Measurements from ENCODE around the gene FRYL. TPM values are rescaled to one million over a fixed set of nuclear protein-coding genes. Genes with fewer than 3 reads are reported as not detected.
"Not testable (repeated sequence)": the region's sequence is repeated elsewhere in the genome, so short reads cannot be mapped to it uniquely, and the experiment has no call there.

FRYL gene
- total RNA-seq, result 10 to 100 TPM; 44.8 to 54.2 TPM

DNA sequence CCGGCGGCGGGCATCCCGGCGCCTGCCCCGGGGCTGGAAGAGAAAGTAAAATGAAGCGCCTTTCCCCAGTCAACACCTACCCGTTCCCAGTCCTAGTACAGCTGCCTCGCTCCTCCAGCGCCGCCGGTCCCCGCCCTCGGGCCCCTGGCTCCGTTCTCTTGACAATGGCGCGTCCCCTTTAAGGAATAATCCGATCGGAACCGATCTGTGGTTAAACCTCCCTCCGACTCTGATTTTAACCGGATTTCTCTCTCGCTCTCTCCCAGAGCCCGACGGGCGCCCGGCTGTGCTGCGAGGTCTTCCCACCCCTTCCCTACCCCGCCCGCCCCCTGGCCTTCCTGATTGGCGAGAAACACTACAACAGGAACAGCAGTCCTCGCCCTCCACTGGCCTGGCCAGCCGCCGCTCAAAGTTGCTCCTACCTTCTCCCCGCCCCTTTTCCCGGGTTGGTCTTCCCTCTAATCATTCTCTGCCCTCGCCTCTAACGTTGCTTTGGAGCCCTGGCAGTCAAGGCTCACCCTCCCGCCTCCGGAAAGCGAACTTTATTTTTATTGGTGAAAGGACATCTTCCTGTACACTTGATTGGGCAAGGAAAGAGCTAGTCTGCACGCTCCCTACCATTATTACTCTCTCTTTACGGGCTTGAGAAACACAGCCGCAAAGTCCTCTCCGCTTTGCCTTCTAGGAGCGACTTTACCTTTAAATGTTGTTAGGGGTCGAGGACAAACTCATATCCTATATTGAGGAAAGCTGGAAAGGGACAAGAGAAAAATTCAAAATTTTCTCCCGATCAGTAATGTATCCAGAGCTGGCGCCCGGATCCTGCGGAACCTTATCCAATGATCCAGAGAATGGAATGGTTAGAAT, at the start of gene FRYL:
FRYL (minus strand) TSS at position 282 of the 867 bp plus-strand sequence. CDS start 145,869 bp downstream, outside the sequence.
- DNase-seq, result peak; percentile 100
- Mint-ChIP-seq H3K27ac (peak within 1 kb of the TSS; percentile 98), H3K4me1 (ENCODE audit: low read depth) (peaks cover 40% of the 10 kb centered on the region), H3K4me3 (peak within 1 kb of the TSS; percentile 92), H3K36me3 (ENCODE audit: low read depth) (peaks cover 1% of the 10 kb centered on the region), H3K27me3 (ENCODE audit: low read depth) (no peaks in the 10 kb centered on the region), H3K9me3 (no peaks in the 10 kb centered on the region)
- CTCF ChIA-PET, result interaction anchor here (0.7 to 4.6 kb wide), 6 partner anchors 11 to 238 kb away, joined by 3 to 22 read pairs (median 4); partner anchors contain the start of genes OCIAD1 and OCIAD2
- intact Hi-C loops (cut with micrococcal nuclease), result loop anchor here (1.0 to 5.0 kb wide), 13 partner anchors 51 to 743 kb away; partner anchors contain the start of genes OCIAD1, SLAIN2 and TEC

GRCh38 chr4:48827622-48828021, 47.5 kb upstream of the FRYL start:
- peaks cover 6% of the 10 kb centered on the region for H3K27me3 Mint-ChIP-seq (ENCODE audit: low read depth)
- CTCF ChIA-PET, result interaction anchor here (0.6 to 1.2 kb wide), 3 partner anchors 9 to 79 kb away, joined by 3 to 4 read pairs (median 3); partner anchors contain the start of gene OCIAD2
- no peaks in the 10 kb centered on the region for H3K9me3 Mint-ChIP-seq
- peaks cover 15% of the 10 kb centered on the region for H3K4me1 Mint-ChIP-seq (ENCODE audit: low read depth)
- H3K4me3 Mint-ChIP-seq, result no peak overlapping the region
- intact Hi-C loops (cut with micrococcal nuclease), result no loop called here
- H3K27ac Mint-ChIP-seq, result no peak overlapping the region
- DNase-seq, result no peak
- H3K36me3 Mint-ChIP-seq (ENCODE audit: low read depth), result no peaks in the 10 kb centered on the region

DNA sequence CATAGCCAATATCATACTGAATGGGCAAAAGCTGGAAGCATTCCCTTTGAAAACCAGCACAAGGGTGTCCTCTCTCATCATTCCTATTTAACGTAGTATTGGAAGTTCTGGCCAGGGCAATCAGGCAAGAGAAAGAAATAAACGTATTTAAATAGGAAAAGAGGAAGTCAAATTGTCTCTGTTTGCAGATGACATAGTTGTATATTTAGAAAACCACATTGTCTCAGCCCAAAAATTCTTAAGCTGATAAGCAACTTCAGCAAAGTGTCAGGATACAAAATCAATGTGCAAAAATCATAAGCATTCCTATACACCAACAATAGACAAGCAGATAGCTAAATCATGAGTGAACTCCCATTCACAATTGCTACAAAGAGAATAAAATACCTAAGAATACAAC, 41.4 kb upstream of the FRYL start:
- CTCF ChIA-PET, result interaction anchor here (1.1 kb wide), 1 partner anchor 243 kb away, joined by 4 read pairs; no protein-coding TSS in a partner anchor
- H3K4me3 Mint-ChIP-seq; H3K27ac Mint-ChIP-seq; H3K36me3 Mint-ChIP-seq (ENCODE audit: low read depth); DNase-seq; H3K9me3 Mint-ChIP-seq; intact Hi-C loops (cut with micrococcal nuclease); H3K4me1 Mint-ChIP-seq (ENCODE audit: low read depth); H3K27me3 Mint-ChIP-seq (ENCODE audit: low read depth): not testable (repeated sequence)

GRCh38 chr4:48816971-48817370, 36.9 kb upstream of the FRYL start:
- H3K27me3 Mint-ChIP-seq (ENCODE audit: low read depth), result no peaks in the 10 kb centered on the region
- H3K4me3 Mint-ChIP-seq, result no peak overlapping the region
- intact Hi-C loops (cut with micrococcal nuclease), result no loop called here
- CTCF ChIA-PET, result no interaction called here
- no peak for DNase-seq
- H3K27ac Mint-ChIP-seq, result no peak overlapping the region
- H3K9me3 Mint-ChIP-seq, result peaks cover 4% of the 10 kb centered on the region
- H3K4me1 Mint-ChIP-seq (ENCODE audit: low read depth), result peaks cover 5% of the 10 kb centered on the region
- no peaks in the 10 kb centered on the region for H3K36me3 Mint-ChIP-seq (ENCODE audit: low read depth)

DNA sequence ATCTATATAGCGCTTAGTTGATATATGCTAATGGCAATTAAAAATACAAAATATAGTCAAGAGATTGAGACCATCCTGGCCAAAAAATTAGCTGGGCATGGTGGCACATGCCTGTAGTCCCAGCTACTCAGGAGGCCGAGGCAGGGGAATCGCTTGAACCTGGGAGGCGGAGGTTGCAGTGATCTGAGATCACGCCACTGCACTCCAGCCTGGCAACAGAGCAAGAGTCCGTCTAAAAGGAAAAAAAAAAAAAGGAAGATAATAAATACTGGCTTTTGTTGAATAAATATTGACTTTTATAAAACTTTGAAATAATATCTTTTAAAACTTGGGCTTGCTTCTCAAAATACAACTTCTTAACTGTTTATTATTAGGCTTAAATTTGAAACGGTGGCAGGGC, 36.2 kb upstream of the FRYL start:
- H3K4me3 Mint-ChIP-seq; H3K9me3 Mint-ChIP-seq; DNase-seq; H3K27me3 Mint-ChIP-seq (ENCODE audit: low read depth); H3K27ac Mint-ChIP-seq; H3K36me3 Mint-ChIP-seq (ENCODE audit: low read depth); intact Hi-C loops (cut with micrococcal nuclease); H3K4me1 Mint-ChIP-seq (ENCODE audit: low read depth); CTCF ChIA-PET: not testable (repeated sequence)

DNA sequence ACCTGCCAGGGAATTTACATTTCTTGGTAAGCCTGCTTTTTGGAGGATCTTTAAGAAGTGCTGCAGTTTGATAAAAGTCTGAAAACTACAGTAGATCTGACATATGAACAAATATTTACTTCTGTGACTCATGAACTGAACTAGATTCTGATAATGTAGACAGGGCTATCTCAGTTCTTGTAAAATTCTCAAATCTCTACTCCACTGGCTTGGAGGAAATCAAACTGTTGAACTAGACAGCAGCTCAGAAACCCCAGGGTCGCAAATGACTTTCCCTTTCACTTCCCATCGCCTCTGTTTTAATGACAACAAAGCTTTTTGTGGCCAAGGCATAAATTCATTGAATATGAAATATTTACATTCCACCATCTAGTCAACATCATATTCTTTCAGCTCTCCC, 35.4 kb upstream of the FRYL start:
- H3K27ac Mint-ChIP-seq, result no peak overlapping the region
- intact Hi-C loops (cut with micrococcal nuclease), result no loop called here

GRCh38 chr4:48813964-48814363, 33.9 kb upstream of the FRYL start:
- Mint-ChIP-seq H3K4me1 (ENCODE audit: low read depth) (peaks cover 5% of the 10 kb centered on the region), H3K27ac (no peak overlapping the region), H3K4me3 (no peak overlapping the region), H3K27me3 (ENCODE audit: low read depth) (no peaks in the 10 kb centered on the region), H3K9me3 (no peaks in the 10 kb centered on the region), H3K36me3 (ENCODE audit: low read depth) (no peaks in the 10 kb centered on the region)
- CTCF ChIA-PET, result interaction anchor here (0.6 kb wide), 1 partner anchor 222 kb away, joined by 3 read pairs; no protein-coding TSS in a partner anchor
- no peak for DNase-seq
- intact Hi-C loops (cut with micrococcal nuclease), result no loop called here

More for the DNA sequence above, 35.4 kb upstream of the FRYL start:
- CTCF ChIA-PET, result interaction anchor here (0.7 to 1.2 kb wide), 2 partner anchors 43 to 129 kb away, joined by 3 to 4 read pairs; no protein-coding TSS in a partner anchor
- DNase-seq, result no peak
- no peaks in the 10 kb centered on the region for H3K27me3 Mint-ChIP-seq (ENCODE audit: low read depth)
- H3K4me3 Mint-ChIP-seq, result no peak overlapping the region
- H3K4me1 Mint-ChIP-seq (ENCODE audit: low read depth), result peaks cover 5% of the 10 kb centered on the region
- no peaks in the 10 kb centered on the region for H3K9me3 Mint-ChIP-seq
- no peaks in the 10 kb centered on the region for H3K36me3 Mint-ChIP-seq (ENCODE audit: low read depth)

GRCh38 chr4:48812866-48813265, 32.8 kb upstream of the FRYL start:
- Mint-ChIP-seq H3K4me1 (ENCODE audit: low read depth) (peaks cover 5% of the 10 kb centered on the region), H3K36me3 (ENCODE audit: low read depth) (no peaks in the 10 kb centered on the region), H3K9me3 (no peaks in the 10 kb centered on the region), H3K4me3 (no peak overlapping the region), H3K27me3 (ENCODE audit: low read depth) (no peaks in the 10 kb centered on the region), H3K27ac (no peak overlapping the region)
- intact Hi-C loops (cut with micrococcal nuclease), result no loop called here
- CTCF ChIA-PET, result no interaction called here
- no peak for DNase-seq

- CTCF ChIA-PET, result interaction anchor here (0.8 kb wide), 1 partner anchor 140 kb away, joined by 7 read pairs; no protein-coding TSS in a partner anchor
- Mint-ChIP-seq H3K27me3 (ENCODE audit: low read depth) (no peaks in the 10 kb centered on the region), H3K4me1 (ENCODE audit: low read depth) (peaks cover 1% of the 10 kb centered on the region), H3K36me3 (ENCODE audit: low read depth) (no peaks in the 10 kb centered on the region), H3K9me3 (no peaks in the 10 kb centered on the region), H3K27ac (no peak overlapping the region), H3K4me3 (no peak overlapping the region)
- DNase-seq, result no peak
- intact Hi-C loops (cut with micrococcal nuclease), result no loop called here
Measured at GRCh38 chr4:48804584-48805301, 24.7 kb upstream of the FRYL start.

DNA sequence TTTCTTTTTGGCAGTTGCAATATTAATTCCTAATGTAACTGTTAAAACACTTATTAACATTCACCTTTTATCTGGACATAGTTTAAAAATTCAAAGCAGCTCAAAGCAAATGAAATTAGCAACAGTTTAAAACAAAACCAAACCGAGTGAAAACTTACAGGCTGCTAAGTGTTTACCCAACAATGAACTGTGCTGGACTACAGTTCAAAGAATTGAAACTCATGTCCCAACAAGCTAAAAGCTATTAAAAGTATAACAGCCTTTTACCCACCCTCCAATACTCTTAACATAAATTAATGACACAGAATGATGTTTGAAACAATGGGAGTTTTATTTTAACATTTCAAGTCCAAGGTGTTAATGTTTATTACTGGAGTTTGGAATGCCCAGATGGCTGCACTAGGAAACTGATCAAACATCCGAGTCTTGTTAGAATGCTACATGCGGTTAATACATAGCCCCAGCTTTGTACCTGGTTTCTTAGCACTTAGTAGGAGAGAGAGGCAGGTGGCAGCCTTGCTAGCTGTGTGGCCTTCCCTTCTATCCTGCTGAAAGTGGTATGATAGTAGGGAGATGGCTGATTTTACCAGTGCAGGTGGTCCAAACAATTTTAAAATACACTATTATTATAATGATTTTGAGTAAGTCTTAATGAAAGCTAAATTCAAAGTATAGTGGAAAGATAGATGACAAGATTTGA, 21.1 kb upstream of the FRYL start:
- H3K9me3 Mint-ChIP-seq, result no peaks in the 10 kb centered on the region
- peaks cover 1% of the 10 kb centered on the region for H3K4me1 Mint-ChIP-seq (ENCODE audit: low read depth)
- no peaks in the 10 kb centered on the region for H3K36me3 Mint-ChIP-seq (ENCODE audit: low read depth)
- no peak overlapping the region for H3K27ac Mint-ChIP-seq
- CTCF ChIA-PET, result no interaction called here
- H3K27me3 Mint-ChIP-seq (ENCODE audit: low read depth), result no peaks in the 10 kb centered on the region
- intact Hi-C loops (cut with micrococcal nuclease), result no loop called here
- H3K4me3 Mint-ChIP-seq, result no peak overlapping the region
- no peak for DNase-seq

GRCh38 chr4:48800155-48800554, 20.1 kb upstream of the FRYL start:
- CTCF ChIA-PET, result interaction anchor here (0.7 kb wide), 1 partner anchor 607 kb away, joined by 3 read pairs; no protein-coding TSS in a partner anchor

DNA sequence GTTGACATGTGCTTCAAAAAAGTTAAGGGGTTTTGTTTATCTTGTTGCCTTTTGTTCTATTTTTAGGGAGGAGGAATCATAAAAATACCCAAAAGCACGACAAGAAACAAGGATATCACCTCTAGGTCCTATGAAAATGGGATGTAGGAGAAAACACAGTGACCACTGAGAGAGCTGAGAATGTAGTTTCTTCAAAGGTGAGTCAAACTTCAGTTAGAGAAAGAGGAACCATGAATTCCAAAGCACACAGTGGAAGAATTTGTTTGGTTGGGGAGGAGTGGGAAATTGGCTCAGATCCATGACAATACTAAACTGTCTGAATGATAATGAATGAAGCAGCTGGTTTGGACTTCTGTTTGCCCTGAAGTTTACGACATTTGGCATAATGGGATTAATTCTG, 19.1 kb upstream of the FRYL start:
- Mint-ChIP-seq H3K36me3 (ENCODE audit: low read depth) (no peaks in the 10 kb centered on the region), H3K27ac (no peak overlapping the region), H3K9me3 (no peaks in the 10 kb centered on the region), H3K4me1 (ENCODE audit: low read depth) (peaks cover 1% of the 10 kb centered on the region), H3K4me3 (no peak overlapping the region), H3K27me3 (ENCODE audit: low read depth) (no peaks in the 10 kb centered on the region)
- CTCF ChIA-PET, result no interaction called here
- intact Hi-C loops (cut with micrococcal nuclease), result no loop called here
- DNase-seq, result no peak

More at GRCh38 chr4:48800155-48800554, 20.1 kb upstream of the FRYL start:
- H3K4me1 Mint-ChIP-seq (ENCODE audit: low read depth); DNase-seq; H3K9me3 Mint-ChIP-seq; intact Hi-C loops (cut with micrococcal nuclease); H3K27me3 Mint-ChIP-seq (ENCODE audit: low read depth); H3K36me3 Mint-ChIP-seq (ENCODE audit: low read depth); H3K4me3 Mint-ChIP-seq; H3K27ac Mint-ChIP-seq: not testable (repeated sequence)
